Glutamatergic neuron (in vitro differentiated cells): ENCODE results near the gene TXNDC17. TPM values are rescaled to one million over a fixed set of nuclear protein-coding genes. Genes with fewer than 3 reads are reported as not detected.
"Not testable (repeated sequence)": the region's sequence is repeated elsewhere in the genome, so short reads cannot be mapped to it uniquely, and the experiment has no call there.

Source experiments
- DNase-seq: peaks from one replicate; pipeline ENCODE4 v3.0.0; 2022
- H3K27ac Mint-ChIP-seq: one replicate; pipeline ENCODE4 v1.8.0; 2020; ENCODE audit warnings: mild to moderate bottlenecking, mixed read lengths, inconsistent platforms; ENCODE audit not compliant: unreplicated experiment
- H3K27me3 Mint-ChIP-seq: one replicate; pipeline ENCODE4 v1.8.0; 2020; ENCODE audit warnings: mild to moderate bottlenecking, moderate library complexity, mixed read lengths, inconsistent platforms; ENCODE audit not compliant: unreplicated experiment
- H3K36me3 Mint-ChIP-seq: one replicate; pipeline ENCODE4 v1.8.0; 2020; ENCODE audit warnings: mild to moderate bottlenecking, mixed read lengths, inconsistent platforms; ENCODE audit not compliant: unreplicated experiment
- H3K4me1 Mint-ChIP-seq: one replicate; pipeline ENCODE4 v1.8.0; 2020; ENCODE audit warnings: mild to moderate bottlenecking, low read depth, mixed read lengths, inconsistent platforms; ENCODE audit not compliant: unreplicated experiment
- H3K4me3 Mint-ChIP-seq: one replicate; pipeline ENCODE4 v1.8.0; 2020; ENCODE audit warnings: mild to moderate bottlenecking, mixed read lengths, inconsistent platforms; ENCODE audit not compliant: unreplicated experiment
- H3K9me3 Mint-ChIP-seq: one replicate; pipeline ENCODE4 v1.8.0; 2020; ENCODE audit warnings: mild to moderate bottlenecking, moderate library complexity, mixed read lengths, inconsistent platforms; ENCODE audit not compliant: unreplicated experiment
- CTCF ChIP-seq: fragments of 200-600 bp; sonication (generic); IDR thresholded peaks from one replicate; pipeline ENCODE4 v1.5.0; 2021; ENCODE audit not compliant: partially characterized antibody, unreplicated experiment
- total RNA-seq: library from RNA; stranded (reverse); fragmentation: NEBNext Ultra II Directional; extraction: Animal tissue kit (Norgen Biotek cat#: 25700); gene quantifications from one replicate; pipeline ENCODE4 v1.2.1, GENCODE V29; 2021; ENCODE audit not compliant: unreplicated experiment

The TXNDC17 gene
- total RNA-seq, 1 donor from 2014 or later, result 89.5 TPM

- no peaks in the 10 kb centered on the region for H3K4me1 Mint-ChIP-seq
- H3K36me3 Mint-ChIP-seq, result peaks cover 5% of the 10 kb centered on the region
- H3K27ac Mint-ChIP-seq, result no peak overlapping the region
- H3K27me3 Mint-ChIP-seq, result peaks cover 10% of the 10 kb centered on the region
- no peak overlapping the region for H3K4me3 Mint-ChIP-seq
- no peaks in the 10 kb centered on the region for H3K9me3 Mint-ChIP-seq
- no peak for TF ChIP-seq CTCF
- no peak for DNase-seq
These were observed 20.1 kb downstream of the TXNDC17 start for GRCh38 chr17:6660805-6661463.

- DNase-seq, result no peak
- peaks cover 10% of the 10 kb centered on the region for H3K27me3 Mint-ChIP-seq
- H3K36me3 Mint-ChIP-seq, result peaks cover 5% of the 10 kb centered on the region
- no peak for TF ChIP-seq CTCF
- H3K27ac Mint-ChIP-seq, result no peak overlapping the region
- no peaks in the 10 kb centered on the region for H3K9me3 Mint-ChIP-seq
- no peak overlapping the region for H3K4me3 Mint-ChIP-seq
- H3K4me1 Mint-ChIP-seq, result no peaks in the 10 kb centered on the region
These were observed 20.6 kb downstream of the TXNDC17 start for GRCh38 chr17:6661464-6661848.

- not testable (repeated sequence) for H3K4me3 Mint-ChIP-seq, H3K9me3 Mint-ChIP-seq, H3K36me3 Mint-ChIP-seq, DNase-seq, H3K4me1 Mint-ChIP-seq, H3K27me3 Mint-ChIP-seq, H3K27ac Mint-ChIP-seq
These were observed 22.3 kb downstream of the TXNDC17 start for GRCh38 chr17:6663200-6663599.

- H3K27ac Mint-ChIP-seq, result no peak overlapping the region
- peak; percentile 75 for DNase-seq
- H3K4me1 Mint-ChIP-seq, result no peaks in the 10 kb centered on the region
- no peaks in the 10 kb centered on the region for H3K9me3 Mint-ChIP-seq
- no peak overlapping the region for H3K4me3 Mint-ChIP-seq
- H3K27me3 Mint-ChIP-seq, result peaks cover 10% of the 10 kb centered on the region
- TF ChIP-seq CTCF, result peak; percentile 88
- peaks cover 4% of the 10 kb centered on the region for H3K36me3 Mint-ChIP-seq
These were observed 25.2 kb downstream of the TXNDC17 start for GRCh38 chr17:6666077-6666521.

- no peak for TF ChIP-seq CTCF
- H3K27ac Mint-ChIP-seq, result no peak overlapping the region
- peaks cover 4% of the 10 kb centered on the region for H3K36me3 Mint-ChIP-seq
- no peaks in the 10 kb centered on the region for H3K9me3 Mint-ChIP-seq
- peaks cover 7% of the 10 kb centered on the region for H3K27me3 Mint-ChIP-seq
- no peak for DNase-seq
- H3K4me1 Mint-ChIP-seq, result no peaks in the 10 kb centered on the region
- no peak overlapping the region for H3K4me3 Mint-ChIP-seq
These were observed 25.7 kb downstream of the TXNDC17 start for GRCh38 chr17:6666557-6666956.
